RWPE1 (cell line): ENCODE data around the gene TTI1.

ENCODE experiments used
- CTCF ChIA-PET: fragments of 350-600 bp; sonication (Branson Sonifier 250); formaldehyde crosslinking; extraction: SDS; loops from one replicate; lab custom pipeline; 2021; lab: Yijun Ruan, JAX
- POLR2A ChIA-PET: fragments of 400-600 bp; formaldehyde crosslinking; extraction: SDS; loops from one replicate; lab custom pipeline; 2020; ENCODE audit warnings: antibody characterized with exemption; ENCODE audit not compliant: low non-redundant PET; lab: Yijun Ruan, JAX
- DNase-seq: peaks from one replicate; pipeline ENCODE4 v3.0.0; 2012; ENCODE audit warnings: low spot score
- H3K27ac ChIP-seq: fragments of 450-650 bp; 2 replicates; pipeline ENCODE4 v1.5.1; 2017
- CTCF ChIP-seq: fragments of 450-650 bp; conservative IDR thresholded peaks from 2 replicates; pipeline ENCODE4 v1.5.1; 2017; ENCODE audit warnings: low read depth, mild to moderate bottlenecking

Gene TTI1

GRCh38 chr20:38033330-38034107 lies at the start of gene TTI1, which contains the start of gene RPRD1B:
Gene TTI1 (minus strand): TSS chr20:38033456. CDS start chr20:38013816, 19,640 bp downstream.
Gene RPRD1B (plus strand): TSS chr20:38033746. CDS start chr20:38033948, 202 bp downstream.
- DNase-seq: peak; percentile 95
- no peak for TF ChIP-seq CTCF
- CTCF ChIA-PET: interaction anchor here (0.7 to 1.9 kb wide), 5 partner anchors 10 to 188 kb away, joined by 3 to 12 read pairs (median 3); no protein-coding TSS in a partner anchor
- H3K27ac ChIP-seq: peak within 1 kb of the TSS; percentile 86
- POLR2A ChIA-PET: interaction anchor here (0.6 to 1.1 kb wide), 3 partner anchors 12 to 298 kb away, joined by 3 to 6 read pairs (median 3); no protein-coding TSS in a partner anchor

GRCh38 chr20:38082894-38083293 lies 49.6 kb upstream of the TTI1 start:
- no peak overlapping the region for H3K27ac ChIP-seq
- no peak for TF ChIP-seq CTCF
- DNase-seq: no peak
- CTCF ChIA-PET: interaction anchor here (0.6 to 1.7 kb wide), 5 partner anchors 9 to 222 kb away, joined by 3 to 8 read pairs (median 5); no protein-coding TSS in a partner anchor
- POLR2A ChIA-PET: interaction anchor here (0.6 kb wide), 1 partner anchor 246 kb away, joined by 3 read pairs; no protein-coding TSS in a partner anchor

GRCh38 chr20:38081575-38081974 lies 48.3 kb upstream of the TTI1 start:
- no peak for DNase-seq
- CTCF ChIA-PET: interaction anchor here (0.6 to 1.3 kb wide), 4 partner anchors 8 to 139 kb away, joined by 3 to 4 read pairs (median 4); no protein-coding TSS in a partner anchor
- POLR2A ChIA-PET: no interaction called here
- no peak for TF ChIP-seq CTCF
- no peak overlapping the region for H3K27ac ChIP-seq

- DNase-seq: no peak
- TF ChIP-seq CTCF: no peak
- H3K27ac ChIP-seq: no peak overlapping the region
- POLR2A ChIA-PET: no interaction called here
- CTCF ChIA-PET: interaction anchor here (1.0 kb wide), 1 partner anchor 140 kb away, joined by 3 read pairs; no protein-coding TSS in a partner anchor
These were observed 46.1 kb upstream of the TTI1 start for GRCh38 chr20:38079353-38079752.

- TF ChIP-seq CTCF: no peak
- DNase-seq: no peak
- ChIA-PET CTCF (interaction anchor here (0.6 to 0.9 kb wide), 5 partner anchors 20 to 886 kb away, joined by 3 to 4 read pairs (median 3); partner anchors contain the start of gene SNHG17), POLR2A (no interaction called here)
- no peak overlapping the region for H3K27ac ChIP-seq
These were observed 44.8 kb upstream of the TTI1 start for GRCh38 chr20:38078084-38078483.

GRCh38 chr20:38076548-38076947 lies 43.3 kb upstream of the TTI1 start:
- DNase-seq: no peak
- POLR2A ChIA-PET: no interaction called here
- H3K27ac ChIP-seq: no peak overlapping the region
- no peak for TF ChIP-seq CTCF
- CTCF ChIA-PET: interaction anchor here (0.6 to 4.7 kb wide), 3 partner anchors 111 to 287 kb away, joined by 3 to 55 read pairs (median 3); no protein-coding TSS in a partner anchor
